ELF-1 (cell line): ENCODE results near the gene SEPHS1.
"Not testable (repeated sequence)": the region's sequence is repeated elsewhere in the genome, so short reads cannot be mapped to it uniquely, and the experiment has no call there.

Experiments used
- DNase-seq: peaks from one replicate; pipeline ENCODE4 v3.0.0-alpha.2; 2016; ENCODE audit warnings: low read depth, low spot score

The SEPHS1 gene, protein sequence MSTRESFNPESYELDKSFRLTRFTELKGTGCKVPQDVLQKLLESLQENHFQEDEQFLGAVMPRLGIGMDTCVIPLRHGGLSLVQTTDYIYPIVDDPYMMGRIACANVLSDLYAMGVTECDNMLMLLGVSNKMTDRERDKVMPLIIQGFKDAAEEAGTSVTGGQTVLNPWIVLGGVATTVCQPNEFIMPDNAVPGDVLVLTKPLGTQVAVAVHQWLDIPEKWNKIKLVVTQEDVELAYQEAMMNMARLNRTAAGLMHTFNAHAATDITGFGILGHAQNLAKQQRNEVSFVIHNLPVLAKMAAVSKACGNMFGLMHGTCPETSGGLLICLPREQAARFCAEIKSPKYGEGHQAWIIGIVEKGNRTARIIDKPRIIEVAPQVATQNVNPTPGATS

DNA sequence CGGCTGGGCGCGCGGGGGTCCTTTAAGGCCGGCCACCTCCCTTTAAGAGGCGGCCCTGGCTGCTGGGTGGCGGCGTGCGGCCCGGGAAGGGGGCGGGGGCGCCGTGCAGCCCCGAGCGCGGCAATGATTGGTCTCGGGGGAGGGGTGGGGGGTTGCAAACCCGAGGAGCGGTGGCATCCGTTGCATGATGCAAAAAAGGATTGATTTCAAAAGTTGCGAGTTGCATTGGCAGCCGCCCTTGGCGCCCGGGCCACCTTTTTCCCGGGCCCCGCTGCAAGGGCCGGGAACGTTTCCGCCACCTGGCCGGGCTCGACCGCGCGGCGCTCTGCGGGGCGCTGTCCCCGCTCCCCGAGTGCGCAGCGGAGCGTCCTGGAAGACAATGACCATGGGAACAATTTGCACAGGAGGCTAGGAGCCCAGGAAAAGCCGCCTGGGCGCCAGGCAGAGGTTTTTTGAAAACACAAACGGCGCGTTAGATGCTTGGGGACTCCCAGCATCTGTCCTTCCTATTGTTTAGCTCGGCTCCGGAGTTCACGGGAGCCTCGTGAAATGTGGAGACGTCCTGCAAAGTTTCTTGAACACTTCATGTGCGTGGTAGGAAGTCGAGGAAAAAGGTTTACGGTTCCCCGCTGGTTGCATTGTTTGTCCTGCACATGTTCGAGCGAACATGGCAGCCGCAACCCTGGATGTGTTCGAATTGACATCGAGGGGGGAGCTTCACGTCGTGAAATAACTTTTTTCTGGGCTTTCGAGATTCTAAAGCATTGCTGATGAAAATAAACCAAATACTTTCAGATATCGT lies at the start of gene SEPHS1:
Gene SEPHS1, minus strand, starts transcription at position 78 of the 802 bp plus-strand sequence. CDS start 3,343 bp downstream, outside the sequence.
- DNase-seq = peak; percentile 75

DNA sequence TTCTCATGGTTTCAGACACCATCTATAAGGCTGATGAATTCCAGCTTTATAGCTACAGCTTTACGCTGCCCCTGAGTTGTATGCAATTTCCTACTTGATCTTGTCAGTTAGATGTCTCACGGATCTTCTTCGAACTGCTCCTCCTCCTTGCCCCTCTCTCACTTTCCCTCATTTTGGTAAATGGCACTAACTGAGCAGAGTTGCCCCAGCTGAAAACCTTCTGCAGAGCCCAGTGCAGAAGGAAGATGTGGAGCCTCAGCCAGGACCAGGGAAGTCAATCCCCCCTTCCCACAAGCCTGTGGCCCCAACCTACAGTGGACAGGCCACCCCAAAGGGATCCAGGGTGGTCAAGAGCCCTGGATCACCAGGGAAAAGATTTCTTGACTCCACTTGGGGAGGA lies 49.0 kb upstream of the SEPHS1 start:
- DNase-seq = no peak

DNA sequence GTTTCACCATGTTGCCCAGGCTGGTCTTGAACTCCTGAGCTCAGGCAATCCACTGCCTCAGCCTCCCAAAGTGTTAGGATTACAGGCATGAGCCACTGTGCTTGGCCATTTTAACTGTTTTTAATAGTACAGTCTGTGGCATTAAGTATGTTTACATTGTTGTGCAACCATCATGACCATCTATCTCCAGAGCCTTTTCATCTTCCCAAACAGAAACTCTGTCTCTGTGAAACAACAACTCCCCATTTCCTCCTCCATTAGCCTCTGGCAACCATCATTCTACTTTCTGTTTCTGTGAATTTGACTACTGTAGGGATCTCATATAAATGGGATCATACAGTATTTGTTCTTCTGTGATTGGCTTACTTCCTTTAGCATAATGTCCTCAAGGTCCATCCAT lies 48.3 kb upstream of the SEPHS1 start:
- DNase-seq = no peak

DNA sequence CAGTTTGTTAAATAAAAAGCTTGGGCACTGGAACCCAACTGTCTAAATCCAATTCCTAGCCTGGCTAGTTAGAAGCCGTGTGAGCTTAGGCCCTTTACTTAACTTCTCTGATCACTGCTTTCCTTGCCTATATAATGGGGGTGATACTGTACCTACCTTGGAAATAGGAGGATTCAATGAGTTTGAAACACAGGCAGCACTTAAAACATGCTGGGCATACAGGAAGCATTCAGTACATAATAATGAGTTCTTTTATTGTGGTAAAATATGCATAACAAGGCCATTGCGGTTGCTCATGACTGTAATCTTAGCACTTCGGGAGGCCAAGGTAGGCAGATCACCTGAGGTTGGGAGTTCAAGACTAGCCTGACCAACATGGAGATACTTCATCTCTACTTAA lies 47.4 kb upstream of the SEPHS1 start:
- no peak for DNase-seq

DNA sequence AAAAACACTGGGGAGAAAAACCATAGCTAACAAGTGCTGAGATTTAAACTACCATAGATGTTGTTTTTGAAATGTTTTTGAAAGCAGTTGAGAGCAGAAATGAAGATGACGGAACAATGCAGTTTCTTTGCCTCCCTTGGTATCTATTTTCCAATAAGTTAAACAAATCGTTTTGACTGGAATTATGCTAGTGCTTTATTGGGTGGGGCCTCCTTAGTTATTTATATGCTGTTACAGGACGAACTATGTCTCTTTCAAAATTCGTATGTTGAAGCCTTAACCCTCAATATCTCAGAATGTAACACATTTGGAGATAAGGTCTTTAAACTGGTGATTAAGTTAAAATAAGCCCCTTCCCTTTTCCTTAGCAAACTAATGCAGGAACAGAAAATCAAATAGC lies 45.5 kb upstream of the SEPHS1 start:
- DNase-seq = no peak

DNA sequence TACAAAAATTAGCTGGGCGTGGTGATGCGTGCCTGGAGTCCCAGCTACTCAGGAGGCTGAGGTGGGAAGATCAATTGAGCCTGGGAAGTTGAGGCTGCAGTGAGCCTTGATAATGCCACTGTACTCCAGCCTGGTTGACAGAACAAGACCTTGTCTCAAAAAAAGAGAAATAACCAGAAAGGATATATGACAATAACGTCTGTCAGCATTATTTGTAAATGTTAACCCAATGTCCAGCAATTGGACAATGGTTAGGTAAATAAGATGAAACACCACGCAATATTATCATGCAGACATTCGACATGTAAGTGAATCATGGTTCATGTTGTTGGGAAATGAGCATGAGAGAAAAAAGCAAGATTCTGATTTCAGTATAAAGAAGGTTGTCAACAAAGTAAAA lies 44.6 kb upstream of the SEPHS1 start:
- DNase-seq = no peak

DNA sequence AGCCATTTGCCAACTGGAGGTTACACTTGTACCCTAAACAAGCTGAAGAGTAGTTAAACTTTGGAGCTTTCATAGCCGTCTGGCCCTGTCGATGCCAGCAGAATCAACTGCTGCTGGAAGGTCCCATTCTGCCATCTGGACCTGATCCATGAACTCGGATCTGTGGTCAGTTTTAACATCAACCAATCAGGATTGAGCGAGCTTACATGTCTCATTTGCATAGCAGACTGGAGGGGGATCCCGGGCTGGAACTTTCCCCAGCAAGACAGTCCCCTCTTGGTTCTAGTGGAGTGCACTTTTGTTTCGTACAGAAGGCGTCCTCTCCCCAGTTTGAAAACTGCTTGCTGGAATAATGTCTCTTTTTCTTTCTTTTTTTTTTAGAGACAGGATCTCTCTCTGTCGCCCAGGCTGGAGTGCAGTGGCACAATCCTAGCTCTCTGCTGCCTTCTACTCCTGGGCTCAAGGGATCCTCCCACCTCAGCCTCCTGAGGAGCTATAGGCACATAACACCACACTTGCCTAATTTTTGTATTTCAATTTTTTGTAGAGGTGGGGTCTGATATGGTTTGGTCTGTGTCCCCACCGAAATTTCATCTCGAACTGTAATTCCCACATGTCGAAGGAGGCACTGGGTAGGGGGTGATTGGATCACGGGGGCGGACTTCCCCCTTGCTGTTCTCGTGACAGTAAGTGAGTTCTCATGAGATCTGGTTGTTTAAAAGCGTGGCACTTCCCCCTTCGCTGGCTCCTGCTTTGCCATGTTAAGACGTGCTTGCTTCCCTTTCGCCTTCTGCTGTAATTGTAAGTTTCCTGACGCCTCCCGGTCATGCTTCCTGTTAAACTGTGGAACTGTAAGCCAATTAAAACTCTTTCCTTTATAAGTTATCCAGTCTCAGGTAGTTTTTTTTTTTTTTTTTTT lies 42.8 kb upstream of the SEPHS1 start:
- no peak for DNase-seq

DNA sequence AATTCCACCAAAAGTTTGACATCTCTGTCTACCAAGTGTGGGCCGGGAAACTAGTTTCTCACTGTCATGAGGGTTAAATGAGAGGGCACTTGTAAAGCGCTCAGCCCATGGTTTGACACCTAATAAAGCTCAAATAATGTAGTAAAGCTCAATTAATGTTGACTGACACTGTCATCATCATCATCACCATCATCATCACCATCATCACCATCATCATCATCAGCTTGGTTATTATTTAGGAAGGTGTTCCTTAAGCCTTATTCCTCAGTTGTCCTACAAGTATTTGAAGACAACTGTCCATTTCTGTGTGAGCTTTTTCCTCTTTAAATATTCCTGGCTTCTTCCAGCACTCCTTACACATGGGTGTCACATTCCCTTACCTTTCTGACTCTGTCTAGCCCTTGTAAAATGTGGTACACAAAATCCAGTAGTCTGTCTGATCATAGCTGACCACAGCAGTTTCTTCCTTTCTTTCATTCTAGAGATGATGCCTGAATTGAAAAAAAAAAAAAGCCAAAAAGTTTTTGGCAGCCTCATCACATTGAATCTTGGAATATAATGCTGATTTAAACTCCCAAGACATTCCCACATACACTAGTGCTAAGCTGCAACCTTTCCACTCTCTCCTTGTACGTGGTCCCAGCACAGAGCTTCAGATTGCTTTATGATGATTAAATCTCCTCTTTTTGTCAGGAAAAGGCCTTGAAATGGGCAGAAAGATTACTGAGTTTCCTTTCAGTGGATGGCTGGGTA lies 40.6 kb upstream of the SEPHS1 start:
- DNase-seq = no peak

DNA sequence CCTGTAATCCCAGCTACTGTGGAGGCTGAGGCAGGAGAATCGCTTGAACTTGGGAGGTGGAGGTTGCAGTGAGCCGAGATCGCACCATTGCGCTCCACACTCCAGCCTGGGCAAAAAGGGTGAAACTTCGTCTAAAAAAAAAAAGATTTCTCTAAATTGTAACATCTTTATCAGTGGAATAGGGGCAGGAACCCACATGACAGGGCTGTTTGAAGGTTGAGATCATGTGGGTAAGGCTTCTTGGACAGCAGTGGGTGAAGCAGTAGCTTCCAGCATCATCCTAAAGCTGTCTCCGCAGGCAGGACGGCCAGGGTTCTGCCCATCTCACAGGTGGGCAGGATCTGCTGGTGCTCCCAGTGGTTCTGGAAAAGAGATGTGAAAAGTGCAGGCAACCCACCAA lies 37.9 kb upstream of the SEPHS1 start:
- no peak for DNase-seq

DNA sequence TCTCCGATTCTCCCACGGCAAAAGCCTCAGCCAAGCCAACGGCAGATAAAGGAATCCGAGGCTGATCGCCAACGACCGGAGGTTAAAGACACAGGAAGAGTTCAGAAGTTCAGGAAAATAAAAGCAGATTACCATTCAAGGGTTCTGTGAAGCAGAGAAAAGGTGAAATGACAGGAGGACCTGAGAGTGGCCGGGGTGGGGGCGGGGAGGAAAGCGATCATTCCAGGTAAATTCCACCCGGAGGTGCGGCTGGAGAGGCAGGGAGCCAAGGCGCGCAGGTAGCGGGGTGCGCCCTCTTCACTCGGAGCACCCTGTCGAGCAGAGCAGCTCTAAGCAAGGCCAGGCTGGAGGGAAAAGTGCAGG lies 35.3 kb upstream of the SEPHS1 start:
- peak; percentile 31 for DNase-seq

DNA sequence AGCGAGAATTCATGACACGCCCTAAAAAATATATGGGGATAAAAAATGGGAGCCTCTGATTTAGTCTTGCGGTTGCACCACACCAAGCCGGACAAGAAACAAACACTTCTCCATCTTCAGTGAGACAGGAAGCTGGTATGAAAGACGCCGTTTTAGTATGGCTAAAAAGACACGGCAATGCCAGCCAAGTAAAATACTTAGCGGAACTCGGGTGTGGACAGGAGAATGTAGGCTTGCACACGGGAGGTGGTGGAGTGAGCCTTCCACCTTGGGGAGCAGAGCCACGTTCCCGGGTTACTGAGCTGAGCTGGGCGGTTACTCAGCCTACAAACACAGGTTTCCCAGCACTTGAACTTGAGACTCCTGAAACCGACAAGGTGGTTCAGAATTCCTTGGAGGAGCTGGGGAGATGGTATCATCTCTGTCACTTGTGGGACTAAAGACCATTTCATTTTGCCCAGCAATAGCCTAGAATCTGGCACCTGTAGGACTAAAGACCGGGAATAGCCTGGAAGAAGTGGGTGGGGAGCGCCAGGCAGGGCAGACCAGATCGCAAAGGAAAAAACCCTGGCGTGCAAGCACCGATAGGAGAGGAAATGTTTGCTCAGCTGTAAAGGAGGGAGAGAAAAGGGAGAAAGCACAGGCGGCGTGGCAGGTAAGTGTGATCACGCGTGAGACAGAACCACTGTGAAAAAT lies 34.8 kb upstream of the SEPHS1 start:
- DNase-seq = no peak

DNA sequence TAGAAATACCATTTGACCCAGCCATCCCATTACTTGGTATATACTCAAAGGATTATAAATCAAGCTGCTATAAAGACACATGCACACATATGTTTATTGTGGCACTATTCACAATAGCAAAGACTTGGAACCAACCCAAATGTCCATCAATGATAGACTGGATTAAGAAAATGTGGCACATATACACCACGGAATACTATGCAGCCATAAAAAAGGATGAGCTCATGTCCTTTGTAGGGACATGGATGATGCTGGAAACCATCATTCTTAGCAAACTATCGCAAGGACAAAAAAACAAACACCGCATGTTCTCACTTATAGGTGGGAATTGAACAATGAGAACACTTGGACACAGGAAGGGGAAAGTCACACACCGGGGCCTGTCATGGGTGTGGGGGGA lies 31.0 kb upstream of the SEPHS1 start:
- DNase-seq = not testable (repeated sequence)

DNA sequence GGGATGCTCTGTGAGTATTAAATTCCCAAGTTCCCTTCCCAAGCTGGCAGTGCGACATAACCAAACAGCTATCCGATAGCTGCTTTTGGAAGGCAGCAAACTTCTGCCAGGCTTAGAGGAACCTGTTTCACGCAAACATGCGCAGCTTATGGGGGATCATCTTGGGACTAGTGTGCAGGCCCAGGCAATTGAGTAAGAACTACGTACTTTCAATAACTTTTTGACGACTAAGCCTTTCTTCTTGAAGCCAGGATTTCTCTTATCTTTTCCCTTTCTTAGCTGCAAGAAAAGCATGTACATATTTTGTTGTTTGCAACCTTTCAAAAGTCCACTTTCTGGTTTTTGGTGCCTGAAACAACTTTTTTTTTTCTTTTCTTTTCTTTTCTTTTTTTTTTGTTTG lies 28.7 kb upstream of the SEPHS1 start:
- no peak for DNase-seq

DNA sequence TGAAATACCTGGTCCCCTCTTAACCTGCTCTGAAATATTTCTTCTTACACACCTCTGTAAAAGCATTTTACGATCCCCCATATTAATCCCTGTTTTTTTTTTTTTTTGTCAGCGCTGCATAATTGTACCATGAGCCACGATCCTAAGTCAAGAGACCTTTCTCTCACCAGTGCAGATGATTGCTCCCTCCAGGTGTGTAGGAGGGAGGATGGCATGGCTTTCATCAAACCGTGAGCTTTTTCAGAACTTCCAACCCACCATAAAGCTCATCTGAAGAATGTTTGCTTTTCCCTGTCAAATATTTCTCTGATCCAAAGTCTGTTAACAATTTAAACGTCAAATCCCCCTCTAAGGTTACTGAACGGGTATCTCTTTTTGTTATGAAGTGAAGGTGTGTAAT lies 28.2 kb upstream of the SEPHS1 start:
- no peak for DNase-seq

DNA sequence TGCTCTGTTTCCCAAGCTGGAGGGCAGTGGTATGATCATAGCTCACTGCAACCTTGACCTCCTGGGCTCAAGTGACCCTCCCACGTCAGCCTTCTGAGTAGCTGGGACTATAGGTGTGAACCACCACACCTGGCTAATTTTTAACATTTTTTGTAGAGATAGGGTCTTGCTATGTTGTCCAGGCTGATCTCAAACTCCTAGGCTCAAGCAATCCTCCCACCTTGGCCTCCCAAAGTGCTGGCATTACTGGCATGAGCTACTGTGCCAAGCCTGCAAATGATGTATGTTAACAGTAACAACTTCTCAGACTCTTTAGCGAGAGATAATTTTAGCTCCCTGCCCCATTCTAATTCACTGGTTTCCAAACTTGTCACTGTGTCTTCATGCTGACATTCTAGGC lies 27.7 kb upstream of the SEPHS1 start:
- DNase-seq = no peak

DNA sequence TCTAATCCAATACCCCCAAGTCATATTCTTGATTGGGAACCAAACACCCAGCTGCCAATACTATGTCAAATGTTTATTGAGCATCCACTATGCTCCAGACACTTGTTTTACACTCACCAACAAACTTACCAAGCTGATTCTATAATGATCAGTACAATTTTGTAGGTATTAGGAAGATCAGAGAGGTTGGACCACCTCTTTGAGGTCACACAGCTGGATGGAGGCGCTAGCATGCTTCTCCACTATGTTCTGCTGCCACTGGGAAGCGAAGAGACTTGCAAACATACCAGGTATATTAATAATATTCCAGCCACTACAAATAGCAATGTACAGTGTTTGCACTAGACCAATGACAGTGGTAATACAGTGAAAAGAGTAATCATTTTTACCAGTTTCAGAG lies 25.6 kb upstream of the SEPHS1 start:
- no peak for DNase-seq

DNA sequence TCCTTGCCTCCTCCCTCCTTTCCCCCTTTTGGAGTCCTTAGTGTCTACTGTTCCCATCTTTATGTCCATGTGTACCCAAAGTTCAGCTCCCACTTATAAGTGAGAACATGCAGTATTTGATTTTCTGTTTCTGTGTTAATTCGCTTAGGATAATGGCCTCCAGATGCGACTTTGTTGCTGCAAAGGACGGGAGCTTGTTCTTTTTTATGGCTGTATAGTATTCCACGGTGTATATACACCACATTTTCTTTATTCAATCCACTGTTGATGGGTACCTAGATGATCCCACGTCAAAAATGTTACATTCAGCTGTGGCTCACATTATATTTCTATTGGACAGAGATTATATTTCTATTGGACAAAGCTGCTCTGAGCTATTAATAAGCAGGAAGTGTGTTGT lies 24.4 kb upstream of the SEPHS1 start:
- DNase-seq = no peak

DNA sequence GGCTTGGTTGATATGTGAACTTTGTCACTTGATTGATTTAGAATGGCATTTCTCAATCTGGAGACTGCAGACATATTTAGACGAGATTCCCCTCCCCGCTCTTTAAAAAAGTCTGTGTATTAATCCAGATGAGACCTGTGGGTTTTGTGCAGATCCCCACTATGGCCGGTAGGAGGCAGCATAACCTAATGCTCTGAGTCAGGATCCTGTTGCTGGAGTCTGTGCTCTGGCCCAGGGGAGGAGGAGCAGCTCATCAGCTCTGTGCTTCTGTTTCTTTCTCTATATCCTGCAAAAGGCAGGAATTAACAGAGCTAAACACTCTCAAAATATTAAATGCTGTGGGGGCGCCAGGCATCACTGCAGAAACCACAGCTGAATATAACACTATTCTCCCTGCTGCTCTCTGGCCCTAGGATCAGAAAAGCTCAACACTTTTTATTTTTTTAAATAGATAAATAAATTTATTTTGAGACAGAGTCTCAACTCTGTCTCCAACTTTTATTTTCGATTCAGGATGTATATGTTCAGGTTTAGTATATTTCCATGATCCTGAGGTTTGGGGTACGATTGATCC lies 23.9 kb upstream of the SEPHS1 start:
- peak; percentile 80 for DNase-seq

DNA sequence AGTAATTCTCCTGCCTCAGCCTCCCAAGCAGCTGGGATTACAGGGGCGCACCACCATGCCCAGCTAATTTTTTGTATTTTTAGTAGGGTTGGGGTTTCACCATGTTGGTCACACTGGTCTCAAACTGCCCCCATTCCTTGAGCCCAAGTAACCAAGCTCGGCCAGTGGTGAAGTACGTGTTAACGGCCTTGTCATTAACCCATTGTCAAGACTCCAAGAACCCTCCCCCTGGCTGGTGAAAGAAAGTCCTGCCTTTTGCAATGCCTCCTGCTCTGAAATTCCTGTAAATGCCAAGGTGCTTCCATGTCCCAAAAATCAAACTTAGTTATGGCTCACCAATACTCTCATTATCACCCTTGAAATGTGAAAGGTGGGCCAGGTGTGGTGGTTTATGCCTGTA lies 18.8 kb upstream of the SEPHS1 start:
- DNase-seq = peak; percentile 31

DNA sequence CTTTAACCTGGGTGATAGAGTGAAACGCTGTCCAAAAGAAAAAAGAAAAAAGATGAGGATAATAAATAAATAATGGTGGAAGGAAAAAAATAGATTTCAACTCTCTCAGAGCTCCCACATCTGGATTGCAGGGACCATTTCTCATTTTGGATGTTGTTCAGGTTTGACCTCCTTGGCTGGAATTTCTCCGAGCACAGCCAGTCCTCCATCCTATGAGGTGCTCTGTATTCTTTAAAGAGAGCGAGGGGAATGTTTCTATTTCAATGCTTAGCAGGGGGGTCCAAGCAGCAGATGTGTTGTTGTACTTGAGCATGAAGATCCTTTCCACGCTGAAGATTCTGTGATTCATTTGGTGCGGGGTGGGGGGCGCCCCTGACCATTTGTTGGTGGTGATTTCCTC lies 17.7 kb upstream of the SEPHS1 start:
- DNase-seq = no peak
